ENCODE data around the gene ALDH8A1.

Gene ALDH8A1

DNA sequence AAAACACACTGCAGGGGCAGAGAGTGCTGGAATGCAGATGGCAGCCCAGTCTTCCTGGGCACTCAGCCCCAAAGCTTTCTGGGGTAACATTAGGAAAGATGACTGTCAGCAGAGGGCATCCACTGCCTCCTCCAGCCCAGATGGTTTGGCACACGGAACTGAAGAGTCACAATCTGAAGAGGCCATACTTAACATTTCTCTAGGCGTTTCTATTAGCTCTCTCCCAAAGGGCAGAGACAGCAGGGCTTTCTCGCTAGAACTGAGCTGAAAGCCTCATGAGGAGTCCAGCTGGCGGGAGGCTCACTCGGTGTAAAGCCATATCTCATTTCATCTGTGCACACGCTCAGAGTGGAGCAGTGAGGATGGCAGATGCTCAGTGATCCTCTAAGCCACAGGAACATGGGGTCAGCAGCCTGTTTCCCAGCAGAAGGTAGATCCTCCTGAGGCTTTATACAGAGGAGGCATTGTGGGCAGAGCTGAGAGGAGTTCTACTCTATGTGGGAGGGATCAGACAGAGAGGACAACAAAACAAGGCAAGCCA lies 28.1 kb downstream of the ALDH8A1 start:
- H3K9ac ChIP-seq (ENCODE audit: low read length), result no peak overlapping the region
- no peaks in the 10 kb centered on the region for H3F3A ChIP-seq (ENCODE audit: insufficient read depth)
- H4K20me1 ChIP-seq (ENCODE audit: low read depth, low read length), result no peaks in the 10 kb centered on the region
- no peaks in the 10 kb centered on the region for H3K36me3 ChIP-seq (ENCODE audit: low read length)
- no peak overlapping the region for H3K4me2 ChIP-seq (ENCODE audit: low read depth, low read length, poor library complexity, severe bottlenecking)
- no peaks in the 10 kb centered on the region for H3K9me3 ChIP-seq (ENCODE audit: insufficient read depth, low read length)
- H3K27me3 ChIP-seq (ENCODE audit: low read length), result no peaks in the 10 kb centered on the region
- no peaks in the 10 kb centered on the region for H3K9me2 ChIP-seq (replicated peaks; ENCODE audit: insufficient read depth, low read length)
- H2AFZ ChIP-seq (ENCODE audit: low read depth, low read length, severe bottlenecking), result no peak overlapping the region
- no peak overlapping the region for H3K4me3 ChIP-seq (ENCODE audit: insufficient read depth, low read length, poor library complexity, severe bottlenecking)
- H3K79me2 ChIP-seq (ENCODE audit: insufficient read depth, low read length), result no peaks in the 10 kb centered on the region
- no peak overlapping the region for H3K27ac ChIP-seq (ENCODE audit: low read depth, low read length)
- TF ChIP-seq EZH2phosphoT487 (conservative IDR thresholded peaks at IDR 0.05; ENCODE audit: low read length), result no peak

DNA sequence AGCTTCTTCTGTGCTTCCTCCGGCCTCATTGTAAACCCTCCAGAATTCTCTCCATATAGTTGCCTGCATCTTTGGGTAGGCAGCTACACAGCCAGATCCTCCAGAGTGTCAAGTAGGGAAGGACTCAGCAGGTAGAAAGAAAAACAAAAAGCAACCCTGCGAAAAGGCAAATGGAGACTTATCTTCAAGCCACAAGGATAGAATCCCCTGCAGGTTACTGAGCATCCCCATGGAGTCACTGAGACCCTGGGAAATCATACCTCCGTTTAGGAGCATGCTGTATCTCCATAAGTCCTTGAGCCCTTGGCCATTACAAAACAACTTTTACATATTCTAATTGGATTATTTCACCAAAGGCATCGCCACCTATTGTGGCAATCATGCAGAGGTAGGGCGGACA lies 28.6 kb downstream of the ALDH8A1 start:
- Histone ChIP-seq H3K36me3 (ENCODE audit: low read length) (no peaks in the 10 kb centered on the region), H3K4me2 (ENCODE audit: low read depth, low read length, poor library complexity, severe bottlenecking) (no peak overlapping the region), H3K4me3 (ENCODE audit: insufficient read depth, low read length, poor library complexity, severe bottlenecking) (no peak overlapping the region), H3K27ac (ENCODE audit: low read depth, low read length) (no peak overlapping the region), H3K9ac (ENCODE audit: low read length) (no peak overlapping the region), H3K9me3 (ENCODE audit: insufficient read depth, low read length) (no peaks in the 10 kb centered on the region), H3K9me2 (replicated peaks; ENCODE audit: insufficient read depth, low read length) (no peaks in the 10 kb centered on the region), H4K20me1 (ENCODE audit: low read depth, low read length) (no peaks in the 10 kb centered on the region), H3K27me3 (ENCODE audit: low read length) (no peaks in the 10 kb centered on the region), H2AFZ (ENCODE audit: low read depth, low read length, severe bottlenecking) (no peak overlapping the region), H3K79me2 (ENCODE audit: insufficient read depth, low read length) (no peaks in the 10 kb centered on the region), H3F3A (ENCODE audit: insufficient read depth) (no peaks in the 10 kb centered on the region)
- TF ChIP-seq, protein P1, sequence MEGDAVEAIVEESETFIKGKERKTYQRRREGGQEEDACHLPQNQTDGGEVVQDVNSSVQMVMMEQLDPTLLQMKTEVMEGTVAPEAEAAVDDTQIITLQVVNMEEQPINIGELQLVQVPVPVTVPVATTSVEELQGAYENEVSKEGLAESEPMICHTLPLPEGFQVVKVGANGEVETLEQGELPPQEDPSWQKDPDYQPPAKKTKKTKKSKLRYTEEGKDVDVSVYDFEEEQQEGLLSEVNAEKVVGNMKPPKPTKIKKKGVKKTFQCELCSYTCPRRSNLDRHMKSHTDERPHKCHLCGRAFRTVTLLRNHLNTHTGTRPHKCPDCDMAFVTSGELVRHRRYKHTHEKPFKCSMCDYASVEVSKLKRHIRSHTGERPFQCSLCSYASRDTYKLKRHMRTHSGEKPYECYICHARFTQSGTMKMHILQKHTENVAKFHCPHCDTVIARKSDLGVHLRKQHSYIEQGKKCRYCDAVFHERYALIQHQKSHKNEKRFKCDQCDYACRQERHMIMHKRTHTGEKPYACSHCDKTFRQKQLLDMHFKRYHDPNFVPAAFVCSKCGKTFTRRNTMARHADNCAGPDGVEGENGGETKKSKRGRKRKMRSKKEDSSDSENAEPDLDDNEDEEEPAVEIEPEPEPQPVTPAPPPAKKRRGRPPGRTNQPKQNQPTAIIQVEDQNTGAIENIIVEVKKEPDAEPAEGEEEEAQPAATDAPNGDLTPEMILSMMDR (IDR thresholded peaks at IDR 0.05; ENCODE audit: insufficient read depth, low read length, poor library complexity, severe bottlenecking), result no peak
- no peak for TF ChIP-seq EZH2phosphoT487 (conservative IDR thresholded peaks at IDR 0.05; ENCODE audit: low read length)

DNA sequence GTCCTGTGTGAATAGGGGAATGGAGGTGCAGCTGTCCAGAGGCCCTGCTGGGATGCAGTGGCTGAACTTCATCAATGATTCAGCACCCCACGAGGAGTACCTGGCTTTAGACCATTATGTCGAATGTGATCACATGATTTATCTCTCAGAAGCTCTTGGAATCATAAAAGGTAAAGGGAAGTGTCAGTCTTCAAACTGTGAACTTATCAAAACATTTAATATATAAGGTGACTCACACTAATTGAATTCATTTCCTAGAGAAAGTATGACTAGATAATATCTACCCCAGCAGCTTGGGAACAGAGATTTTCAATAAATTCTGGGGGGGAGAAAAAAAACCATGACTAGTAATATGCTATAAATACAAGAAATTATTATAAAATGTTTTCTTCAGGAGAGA lies 29.5 kb downstream of the ALDH8A1 start:
- TF ChIP-seq, protein P1 (IDR thresholded peaks at IDR 0.05; ENCODE audit: insufficient read depth, low read length, poor library complexity, severe bottlenecking), result no peak
- Histone ChIP-seq H3F3A (ENCODE audit: insufficient read depth) (no peaks in the 10 kb centered on the region), H3K4me2 (ENCODE audit: low read depth, low read length, poor library complexity, severe bottlenecking) (no peak overlapping the region), H3K4me3 (ENCODE audit: insufficient read depth, low read length, poor library complexity, severe bottlenecking) (no peak overlapping the region), H4K20me1 (ENCODE audit: low read depth, low read length) (no peaks in the 10 kb centered on the region), H3K27me3 (ENCODE audit: low read length) (no peaks in the 10 kb centered on the region), H3K9ac (ENCODE audit: low read length) (no peak overlapping the region), H3K9me2 (replicated peaks; ENCODE audit: insufficient read depth, low read length) (no peaks in the 10 kb centered on the region), H3K79me2 (ENCODE audit: insufficient read depth, low read length) (no peaks in the 10 kb centered on the region), H3K9me3 (ENCODE audit: insufficient read depth, low read length) (no peaks in the 10 kb centered on the region), H3K36me3 (ENCODE audit: low read length) (no peaks in the 10 kb centered on the region), H2AFZ (ENCODE audit: low read depth, low read length, severe bottlenecking) (no peak overlapping the region), H3K27ac (ENCODE audit: low read depth, low read length) (no peak overlapping the region)

DNA sequence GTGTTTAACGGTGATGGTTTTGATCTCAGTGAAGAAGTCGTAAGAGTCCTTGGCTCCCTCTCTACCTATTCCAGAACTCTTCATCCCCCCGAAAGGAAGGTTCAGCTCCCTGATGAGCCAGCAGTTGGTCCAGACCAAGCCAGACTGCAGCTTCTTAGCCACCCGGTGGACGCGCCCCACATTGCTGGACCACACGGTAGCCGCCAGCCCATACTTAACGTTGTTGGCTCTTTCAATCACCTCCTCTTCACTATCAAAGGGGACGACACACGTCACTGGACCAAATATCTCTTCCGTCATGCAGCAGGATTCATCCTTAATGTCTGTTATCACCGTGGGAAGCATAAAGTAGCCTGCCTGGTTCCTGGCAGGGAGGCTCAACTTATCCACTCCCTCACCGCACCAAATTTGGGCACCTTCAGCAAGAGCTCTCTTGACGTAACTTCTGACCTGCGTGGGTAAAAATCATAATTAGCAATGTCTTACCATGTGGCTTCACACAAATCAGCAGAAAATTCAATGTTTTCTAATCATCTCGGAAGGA lies 31.4 kb downstream of the ALDH8A1 start:
- no peak overlapping the region for H3K27ac ChIP-seq (ENCODE audit: low read depth, low read length)
- no peak overlapping the region for H3K9ac ChIP-seq (ENCODE audit: low read length)
- H2AFZ ChIP-seq (ENCODE audit: low read depth, low read length, severe bottlenecking), result no peak overlapping the region
- H3K36me3 ChIP-seq (ENCODE audit: low read length), result no peaks in the 10 kb centered on the region
- H4K20me1 ChIP-seq (ENCODE audit: low read depth, low read length), result no peaks in the 10 kb centered on the region
- no peaks in the 10 kb centered on the region for H3K9me3 ChIP-seq (ENCODE audit: insufficient read depth, low read length)
- TF ChIP-seq, protein P1 (IDR thresholded peaks at IDR 0.05; ENCODE audit: insufficient read depth, low read length, poor library complexity, severe bottlenecking), result no peak
- TF ChIP-seq EZH2phosphoT487 (conservative IDR thresholded peaks at IDR 0.05; ENCODE audit: low read length), result no peak
- no peaks in the 10 kb centered on the region for H3K27me3 ChIP-seq (ENCODE audit: low read length)
- no peaks in the 10 kb centered on the region for H3K79me2 ChIP-seq (ENCODE audit: insufficient read depth, low read length)
- no peak overlapping the region for H3K4me3 ChIP-seq (ENCODE audit: insufficient read depth, low read length, poor library complexity, severe bottlenecking)
- H3K9me2 ChIP-seq (replicated peaks; ENCODE audit: insufficient read depth, low read length), result no peaks in the 10 kb centered on the region
- H3K4me2 ChIP-seq (ENCODE audit: low read depth, low read length, poor library complexity, severe bottlenecking), result no peak overlapping the region
- no peaks in the 10 kb centered on the region for H3F3A ChIP-seq (ENCODE audit: insufficient read depth)

Measured in SU-DHL-6 (cell line).